Adipose tissue (tissue), 3 donors: ENCODE results near the gene POP7. TPM values are rescaled to one million over a fixed set of nuclear protein-coding genes. Genes with fewer than 3 reads are reported as not detected.

Experiments used
- H3K27ac ChIP-seq: one replicate; pipeline ENCODE4 v1.5.1; 2013; ENCODE audit warnings: low read depth, low read length
- WGBS, 3 donors: extraction: QIAGEN DNeasy Blood & Tissue Kit; methylation state at CpG; one replicate each; pipeline ENCODE4 v1.1.7; 2013; 5-methylcytosine and 5-hydroxymethylcytosine counted together
- polyA plus RNA-seq, 3 donors: library from polyadenylated mRNA; stranded (reverse); fragments of 200-250 nt; gene quantifications; one replicate each; pipeline ENCODE4 v1.2.3, GENCODE V29; 2013
- donor health status: healthy with polysubstance abuse.
- donor health status: Bipolar disorder and iron deficiency.
- donor health status: healthy.

Gene POP7
- polyA plus RNA-seq, 3 donors: 25.2 to 31.3 (median 27.4) TPM

DNA sequence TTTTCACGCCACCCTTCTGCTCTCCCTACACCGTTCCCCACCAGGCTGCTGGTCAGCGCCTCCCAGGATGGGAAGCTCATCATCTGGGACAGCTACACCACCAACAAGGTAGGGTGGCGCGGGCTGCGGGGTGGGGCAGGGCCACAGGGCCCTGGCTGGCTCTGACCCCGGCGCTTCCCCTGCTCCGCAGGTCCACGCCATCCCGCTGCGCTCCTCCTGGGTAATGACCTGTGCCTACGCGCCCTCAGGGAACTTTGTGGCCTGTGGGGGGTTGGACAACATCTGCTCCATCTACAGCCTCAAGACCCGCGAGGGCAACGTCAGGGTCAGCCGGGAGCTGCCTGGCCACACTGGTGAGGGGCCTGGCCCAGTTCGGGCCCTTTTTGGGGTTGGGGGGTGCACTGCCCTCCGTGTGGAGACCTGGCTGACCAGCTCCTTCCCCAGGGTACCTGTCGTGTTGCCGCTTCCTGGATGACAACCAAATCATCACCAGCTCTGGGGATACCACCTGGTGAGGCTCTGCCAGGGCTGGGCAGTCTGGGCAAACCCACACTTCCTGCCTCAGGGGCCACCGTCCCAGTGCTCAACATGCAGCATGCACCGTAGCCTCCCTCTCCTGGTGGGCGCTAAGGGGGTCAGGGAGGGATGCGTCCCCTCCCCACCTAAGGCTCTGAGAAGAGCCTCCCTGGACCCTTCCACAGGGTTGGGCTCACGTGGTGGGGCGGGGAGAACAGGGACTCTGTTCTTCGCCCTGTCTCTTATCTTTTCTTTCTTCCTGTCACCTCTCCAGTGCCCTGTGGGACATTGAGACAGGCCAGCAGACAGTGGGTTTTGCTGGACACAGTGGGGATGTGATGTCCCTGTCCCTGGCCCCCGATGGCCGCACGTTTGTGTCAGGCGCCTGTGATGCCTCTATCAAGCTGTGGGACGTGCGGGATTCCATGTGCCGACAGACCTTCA is 28.3 kb upstream of the POP7 start:
- WGBS, 3 donors: 88 to 91% (median 90%) methylated on average over 33 to 36 of the region's 36 CpGs
- H3K27ac ChIP-seq: no peak overlapping the region

- 75 to 76% (median 75%) methylated on average over 35 of the region's 35 CpGs for WGBS, 3 donors
- H3K27ac ChIP-seq: no peak overlapping the region
Measured at GRCh38 chr7:100678291-100678984, 27.5 kb upstream of the POP7 start.

DNA sequence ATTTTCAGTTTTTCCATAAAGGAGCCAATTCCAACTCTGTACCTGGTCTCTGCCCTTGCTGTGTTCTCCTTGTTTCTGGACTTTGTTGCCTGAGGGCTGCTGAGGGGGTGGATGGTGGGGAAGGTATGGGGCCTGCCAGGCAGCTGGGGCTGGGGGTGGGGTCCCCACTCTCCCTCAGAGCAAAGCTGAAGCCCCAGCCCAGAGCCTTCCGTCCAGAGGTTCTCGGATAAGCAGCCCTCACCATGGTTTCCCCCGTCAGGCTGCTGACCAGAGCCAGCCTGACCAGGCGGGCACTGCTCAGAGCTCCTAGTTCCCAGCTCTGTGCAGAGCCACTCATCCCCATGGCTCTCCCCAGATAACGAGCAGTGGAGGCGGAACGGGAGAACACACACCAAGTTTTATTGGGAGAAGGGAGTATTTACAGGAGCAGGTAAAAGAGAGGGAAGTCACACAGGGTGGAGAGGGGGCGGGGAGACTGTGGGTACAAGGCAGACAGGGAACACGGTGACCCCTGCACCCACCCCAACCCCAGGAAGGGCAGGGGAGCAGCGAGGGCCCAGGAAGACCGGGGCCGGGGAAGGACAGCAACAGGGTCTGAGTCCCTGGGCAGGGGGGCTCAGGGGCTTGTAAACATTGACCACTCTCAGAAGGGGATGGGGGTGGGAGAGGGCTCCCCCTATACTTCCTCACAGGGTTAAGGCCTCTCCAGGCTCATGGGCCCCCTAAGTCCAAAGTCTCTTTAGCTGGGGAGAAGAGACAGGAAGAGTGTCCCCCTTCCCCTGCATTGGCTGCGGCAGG is 26.6 kb upstream of the POP7 start:
- H3K27ac ChIP-seq: no peak overlapping the region
- 71 to 81% (median 79%) methylated on average over 12 to 13 of the region's 13 CpGs for WGBS, 3 donors

DNA sequence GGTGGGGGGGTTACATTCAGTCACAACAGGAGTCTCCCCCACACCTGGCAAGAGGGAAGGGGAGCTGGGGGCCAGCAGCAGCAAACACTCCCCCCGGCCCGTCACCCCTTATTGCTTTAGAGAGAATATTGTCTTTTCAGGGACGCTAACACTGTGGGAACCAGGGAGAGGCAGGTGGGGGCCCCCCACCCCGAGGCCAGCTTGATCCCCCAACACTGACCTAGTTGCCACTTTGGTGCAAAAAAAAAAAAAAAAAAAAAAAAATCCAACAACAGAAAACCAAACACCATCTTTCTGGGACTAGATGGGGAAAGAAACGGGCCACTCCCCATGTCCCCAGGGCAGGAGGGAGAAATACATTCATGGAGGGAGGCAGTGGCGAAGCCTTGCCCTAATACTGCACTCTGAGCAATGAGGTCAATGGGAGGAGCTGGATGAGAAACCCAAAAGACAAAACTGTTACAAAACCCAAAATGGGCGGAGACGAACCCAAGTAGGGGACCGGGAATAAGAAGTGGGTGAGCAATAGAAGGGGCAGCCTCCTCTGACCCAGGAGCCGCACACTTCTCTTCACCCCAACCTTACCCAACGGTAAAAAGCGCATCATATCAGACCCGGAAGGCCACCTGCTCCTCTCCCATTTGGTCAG is 25.9 kb upstream of the POP7 start:
- WGBS, 3 donors: 50 to 75% (median 58%) methylated on average over 13 of the region's 13 CpGs
- H3K27ac ChIP-seq: no peak overlapping the region

- no peak overlapping the region for H3K27ac ChIP-seq
- WGBS, 3 donors: 78 to 83% (median 81%) methylated on average over 18 of the region's 18 CpGs
Measured at GRCh38 chr7:100680576-100681271, 25.2 kb upstream of the POP7 start.

- no peak overlapping the region for H3K27ac ChIP-seq
Measured at GRCh38 chr7:100681491-100682227, 24.3 kb upstream of the POP7 start.

GRCh38 chr7:100682228-100682741 is 23.6 kb upstream of the POP7 start:
- H3K27ac ChIP-seq: no peak overlapping the region

More at GRCh38 chr7:100681491-100682227, 24.3 kb upstream of the POP7 start:
- 80 to 84% (median 81%) methylated on average over 28 to 29 of the region's 29 CpGs for WGBS, 3 donors

DNA sequence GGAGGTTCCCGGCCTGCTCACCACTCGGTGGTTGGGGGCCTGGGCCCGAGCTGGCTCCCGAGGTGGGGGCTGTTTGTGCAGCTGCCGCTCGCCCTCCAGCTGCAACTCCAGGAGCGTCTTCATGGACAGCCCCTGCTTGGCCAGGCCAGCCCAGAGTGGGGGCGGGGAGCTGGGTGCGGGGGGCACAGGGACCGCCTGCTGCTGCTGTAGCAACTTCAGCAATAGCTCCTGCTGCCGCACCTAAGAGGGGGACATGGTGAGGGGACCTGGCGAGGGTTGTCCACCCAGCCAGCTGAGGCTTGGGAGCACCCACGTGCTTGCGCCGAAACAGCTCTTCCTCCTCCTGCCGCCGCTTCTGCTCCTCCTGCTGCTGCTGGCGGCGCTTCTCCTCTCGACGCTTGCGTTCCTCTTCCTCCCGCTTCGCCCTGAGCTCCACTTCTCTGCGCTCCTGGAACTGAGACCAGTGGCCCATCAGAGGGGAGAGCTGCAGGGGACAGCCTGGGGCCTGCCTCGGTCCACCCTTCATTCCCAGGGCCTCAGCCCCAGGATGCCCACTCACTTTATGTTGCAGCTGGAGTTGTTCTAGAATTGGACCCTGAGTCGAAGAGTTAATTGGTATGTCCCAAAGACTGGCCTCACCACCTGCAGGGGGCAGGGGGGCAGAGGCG is 22.8 kb upstream of the POP7 start:
- 82 to 89% (median 86%) methylated on average over 28 of the region's 28 CpGs for WGBS, 3 donors
- no peak overlapping the region for H3K27ac ChIP-seq

More at GRCh38 chr7:100682228-100682741, 23.6 kb upstream of the POP7 start:
- 82 to 84% (median 84%) methylated on average over 21 to 25 of the region's 25 CpGs for WGBS, 3 donors

DNA sequence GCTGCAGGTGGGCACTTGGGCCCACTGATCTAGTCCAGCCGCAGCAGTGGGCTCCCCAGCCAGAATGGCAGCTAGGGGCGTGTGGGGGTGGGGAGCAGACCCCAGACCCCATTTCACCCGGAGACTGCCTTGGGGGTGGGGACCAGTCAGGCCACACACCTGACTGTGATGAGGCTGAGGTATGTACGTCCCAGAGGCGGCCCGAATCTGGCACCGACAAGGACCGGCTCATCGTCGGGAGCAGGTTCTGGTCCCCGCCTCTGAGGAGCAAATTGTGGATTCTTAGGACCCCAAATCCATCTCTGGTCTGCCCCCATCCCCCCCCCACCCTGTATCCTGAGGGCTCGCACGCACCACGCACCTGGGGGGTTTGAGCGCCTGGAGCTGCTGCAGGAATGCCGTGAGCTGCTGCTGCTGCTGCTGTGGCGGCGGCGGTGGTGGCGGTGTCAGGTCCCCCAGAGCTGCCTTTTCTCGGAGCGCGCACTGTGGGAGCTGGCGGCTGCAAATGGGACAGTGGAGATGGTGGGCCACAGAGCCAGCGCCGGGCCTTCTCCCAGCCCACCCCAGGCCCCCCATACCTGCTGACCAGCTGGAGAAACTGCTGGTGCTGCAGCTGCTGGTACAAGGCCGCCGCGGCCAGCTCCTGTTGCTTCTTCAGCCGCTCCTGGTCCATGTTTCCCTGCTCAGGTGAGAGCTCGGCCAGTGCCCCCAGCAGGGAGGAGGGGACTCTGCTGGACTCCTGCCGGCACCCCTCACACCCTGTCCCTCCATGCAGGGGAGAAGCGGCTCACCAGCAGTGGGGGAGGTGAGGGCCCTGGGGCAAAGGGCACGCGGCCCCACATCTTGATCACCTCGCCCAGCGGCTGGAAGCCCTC is 22.0 kb upstream of the POP7 start:
- H3K27ac ChIP-seq: no peak overlapping the region
- 93 to 95% (median 94%) methylated on average over 27 to 37 of the region's 37 CpGs for WGBS, 3 donors

DNA sequence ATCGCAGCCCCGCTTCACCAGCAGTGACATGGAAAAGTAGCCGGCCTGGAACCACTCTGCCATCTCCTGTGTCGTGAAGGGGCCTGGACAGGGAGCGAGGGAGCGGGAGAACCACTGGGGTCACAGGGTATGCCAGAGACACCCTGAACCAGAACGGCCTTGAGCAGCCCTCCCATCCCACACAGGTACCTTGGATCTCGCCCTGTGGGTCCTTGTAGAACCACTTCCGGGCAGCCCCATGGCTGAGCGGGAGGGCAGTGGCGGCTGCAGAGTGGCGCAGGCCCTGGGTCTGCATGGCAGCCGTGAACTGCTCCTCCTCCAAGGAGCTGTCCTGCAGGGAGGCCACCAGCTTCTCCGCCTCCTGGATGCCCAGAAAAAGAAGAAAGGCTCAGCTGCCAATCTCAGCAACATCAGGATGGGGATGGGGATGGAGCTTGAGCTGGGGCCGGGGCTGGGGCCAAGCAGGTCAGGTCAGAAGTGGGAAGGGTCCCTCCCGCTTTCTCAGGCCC is 21.3 kb upstream of the POP7 start:
- WGBS, 3 donors: 93 to 96% (median 93%) methylated on average over 16 of the region's 16 CpGs
- H3K27ac ChIP-seq: no peak overlapping the region

DNA sequence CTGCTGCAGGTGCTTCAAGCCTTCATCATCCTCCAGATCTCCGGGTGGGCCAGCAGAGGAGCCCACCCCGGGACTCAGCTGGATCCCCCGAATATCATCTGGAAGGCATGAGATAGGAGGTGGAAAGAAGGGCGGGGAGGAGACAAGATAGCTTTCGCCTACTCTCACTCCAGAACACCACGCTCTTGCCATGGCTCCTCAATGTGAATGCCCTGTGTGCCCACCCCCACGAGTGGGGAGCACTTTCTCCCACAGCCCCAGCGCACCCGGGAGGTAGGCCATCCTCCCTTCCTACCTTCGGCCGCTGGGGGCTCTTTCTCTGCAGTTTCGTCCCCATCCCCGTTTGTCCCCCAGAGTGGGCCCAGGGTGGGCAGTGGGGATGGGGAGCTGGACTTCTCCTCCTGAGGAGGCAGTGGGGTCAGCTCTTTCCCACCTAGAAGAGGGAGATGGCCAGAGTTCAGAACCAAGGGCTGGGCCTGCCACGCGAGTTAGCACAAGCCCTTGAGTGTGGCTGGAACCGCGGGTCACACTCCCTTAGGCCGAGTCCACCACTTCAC is 20.8 kb upstream of the POP7 start:
- 88 to 93% (median 92%) methylated on average over 18 of the region's 18 CpGs for WGBS, 3 donors
- H3K27ac ChIP-seq: no peak overlapping the region

DNA sequence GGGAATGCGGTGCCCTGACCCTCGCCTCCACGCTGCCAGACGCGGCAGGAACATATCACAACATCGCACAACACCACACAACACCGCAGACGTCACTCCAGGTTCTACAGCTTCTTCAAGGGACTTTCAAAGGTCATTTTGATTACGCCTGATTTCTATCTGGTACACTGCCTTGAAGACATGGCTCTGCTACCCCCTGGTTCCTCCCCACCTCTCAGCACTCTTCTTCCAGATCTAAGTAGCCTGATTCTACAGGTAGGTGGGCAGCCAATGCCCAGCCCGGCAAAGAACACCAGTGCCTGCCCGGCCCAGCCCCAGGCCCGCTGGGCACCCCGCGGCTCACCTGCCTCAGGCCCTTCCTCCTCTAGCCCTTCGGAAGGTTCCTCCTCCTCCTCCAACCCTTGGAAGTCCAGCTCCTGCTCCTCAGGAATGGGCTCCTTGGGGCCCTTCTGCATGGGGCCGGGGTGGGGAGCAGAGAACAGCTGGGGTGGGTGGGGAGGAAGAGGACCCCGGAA is 20.2 kb upstream of the POP7 start:
- WGBS, 3 donors: 92 to 96% (median 94%) methylated on average over 16 to 17 of the region's 17 CpGs

GRCh38 chr7:100686201-100686821 is 19.6 kb upstream of the POP7 start:
- WGBS, 3 donors: 77 to 85% (median 85%) methylated on average over 32 to 33 of the region's 33 CpGs
- no peak overlapping the region for H3K27ac ChIP-seq

More for the DNA sequence above, 20.2 kb upstream of the POP7 start:
- no peak overlapping the region for H3K27ac ChIP-seq

DNA sequence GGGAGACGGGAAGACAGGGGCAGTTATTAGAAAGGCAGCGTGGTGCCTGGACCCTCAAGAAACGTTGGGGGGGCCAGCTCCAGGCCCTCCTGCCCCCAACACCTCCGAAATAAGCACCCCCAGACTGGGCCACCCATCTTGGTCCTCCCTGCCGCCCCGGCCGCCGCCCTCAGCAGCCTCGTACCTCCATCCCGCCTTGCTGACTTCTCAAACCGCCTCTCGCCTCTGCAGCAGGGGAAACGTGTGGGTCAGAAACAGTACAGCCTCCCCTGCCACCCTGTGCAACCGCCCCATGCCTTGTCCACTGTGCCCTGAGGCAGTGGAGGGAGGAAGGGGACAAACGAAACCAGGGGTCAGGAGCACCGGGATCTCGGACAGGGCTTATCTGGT is 19.1 kb upstream of the POP7 start:
- H3K27ac ChIP-seq: no peak overlapping the region
- 91 to 93% (median 91%) methylated on average over 16 to 17 of the region's 17 CpGs for WGBS, 3 donors
